Effector memory CD8-positive, alpha-beta T cell (primary cell): ENCODE data around the gene ASB10.

Source experiments
- ATAC-seq: fragments of 150-1000 bp; cut with Tn5 transposase; replicated peaks from 2 replicates; pipeline ENCODE4 v1.10.0; 2021; ENCODE audit warnings: mild to moderate bottlenecking, moderate library complexity
- DNase-seq, 3 experiments: peaks; one replicate each; pipeline ENCODE4 v3.0.0; 2021
- H3K27ac Mint-ChIP-seq, 2 donors: one replicate each; pipeline ENCODE4 v1.8.0; 2022; ENCODE audit warnings: mild to moderate bottlenecking in 2 of 2, mixed read lengths in 2 of 2, moderate library complexity in 2 of 2
- H3K27me3 Mint-ChIP-seq, 2 donors: one replicate each; pipeline ENCODE4 v1.8.0; 2022; ENCODE audit warnings: mixed read lengths in 2 of 2
- H3K36me3 Mint-ChIP-seq: one replicate; pipeline ENCODE4 v1.8.0; 2022; ENCODE audit warnings: mild to moderate bottlenecking, moderate library complexity, mixed read lengths; ENCODE audit not compliant: insufficient read depth
- H3K4me1 Mint-ChIP-seq, 2 donors: one replicate each; pipeline ENCODE4 v1.8.0; 2022; ENCODE audit warnings: low read depth in 2 of 2, mixed read lengths in 2 of 2
- H3K4me3 Mint-ChIP-seq, 2 donors: one replicate each; pipeline ENCODE4 v1.8.0; 2022; ENCODE audit warnings: mild to moderate bottlenecking in 2 of 2, mixed read lengths in 2 of 2, moderate library complexity in 2 of 2
- H3K9me3 Mint-ChIP-seq, 2 donors: one replicate each; pipeline ENCODE4 v1.8.0; 2022; ENCODE audit warnings: mixed read lengths in 2 of 2

ASB10 gene

GRCh38 chr7:151130741-151131157 lies 56.3 kb downstream of the ASB10 start:
- Mint-ChIP-seq H3K27ac (no peak overlapping the region), H3K36me3 (peaks cover 4% of the 10 kb centered on the region), H3K9me3 (no peaks in the 10 kb centered on the region), H3K27me3 (no peaks in the 10 kb centered on the region), H3K4me3 (no peak overlapping the region), H3K4me1 (peaks cover 0 to 1% of the 10 kb centered on the region in 2 donors)
- no peak for ATAC-seq
- no peak for DNase-seq

- H3K27me3 Mint-ChIP-seq: no peaks in the 10 kb centered on the region
- H3K9me3 Mint-ChIP-seq: no peaks in the 10 kb centered on the region
- DNase-seq (no peak), ATAC-seq (no peak)
- H3K36me3 Mint-ChIP-seq: peaks cover 8% of the 10 kb centered on the region
- H3K4me3 Mint-ChIP-seq: no peak overlapping the region
- peaks cover 0 to 1% of the 10 kb centered on the region in 2 donors for H3K4me1 Mint-ChIP-seq
- H3K27ac Mint-ChIP-seq: no peak overlapping the region
These were observed 57.0 kb downstream of the ASB10 start for GRCh38 chr7:151129960-151130591.

- Mint-ChIP-seq H3K9me3 (no peaks in the 10 kb centered on the region), H3K27me3 (no peaks in the 10 kb centered on the region), H3K4me3 (no peak overlapping the region), H3K4me1 (peaks cover under 1 to 2% of the 10 kb centered on the region in 2 donors), H3K36me3 (peaks cover 8% of the 10 kb centered on the region), H3K27ac (no peak overlapping the region)
- ATAC-seq (no peak), DNase-seq (no peak)
These were observed 57.7 kb downstream of the ASB10 start for GRCh38 chr7:151129117-151129959.

- H3K4me3 Mint-ChIP-seq: no peak overlapping the region
- H3K36me3 Mint-ChIP-seq: peaks cover 9% of the 10 kb centered on the region
- no peaks in the 10 kb centered on the region for H3K27me3 Mint-ChIP-seq
- ATAC-seq (no peak), DNase-seq (no peak)
- H3K4me1 Mint-ChIP-seq: peaks cover 6 to 8% of the 10 kb centered on the region in 2 donors
- no peak overlapping the region for H3K27ac Mint-ChIP-seq
- H3K9me3 Mint-ChIP-seq: no peaks in the 10 kb centered on the region
These were observed 58.3 kb downstream of the ASB10 start for GRCh38 chr7:151128716-151129115.

- peak overlapping the region in 1 of 2 donors; percentile 65 for H3K27ac Mint-ChIP-seq
- H3K9me3 Mint-ChIP-seq: no peaks in the 10 kb centered on the region
- DNase-seq (no peak), ATAC-seq (no peak)
- no peak overlapping the region for H3K4me3 Mint-ChIP-seq
- peaks cover 11 to 12% of the 10 kb centered on the region in 2 donors for H3K4me1 Mint-ChIP-seq
- no peaks in the 10 kb centered on the region for H3K27me3 Mint-ChIP-seq
- peaks cover 14% of the 10 kb centered on the region for H3K36me3 Mint-ChIP-seq
These were observed 58.9 kb downstream of the ASB10 start for GRCh38 chr7:151128144-151128543.

- no peak overlapping the region for H3K27ac Mint-ChIP-seq
- peaks cover 10% of the 10 kb centered on the region for H3K36me3 Mint-ChIP-seq
- H3K4me3 Mint-ChIP-seq: no peak overlapping the region
- H3K27me3 Mint-ChIP-seq: no peaks in the 10 kb centered on the region
- no peaks in the 10 kb centered on the region for H3K9me3 Mint-ChIP-seq
- H3K4me1 Mint-ChIP-seq: peaks cover 11 to 13% of the 10 kb centered on the region in 2 donors
- no peak for DNase-seq
- ATAC-seq: no peak
These were observed 60.4 kb downstream of the ASB10 start for GRCh38 chr7:151126491-151127137.

- H3K27ac Mint-ChIP-seq: no peak overlapping the region
- H3K9me3 Mint-ChIP-seq: no peaks in the 10 kb centered on the region
- H3K27me3 Mint-ChIP-seq: no peaks in the 10 kb centered on the region
- DNase-seq (no peak), ATAC-seq (no peak)
- H3K36me3 Mint-ChIP-seq: peaks cover 12% of the 10 kb centered on the region
- H3K4me1 Mint-ChIP-seq: peaks cover 11 to 13% of the 10 kb centered on the region in 2 donors
- H3K4me3 Mint-ChIP-seq: no peak overlapping the region
These were observed 61.1 kb downstream of the ASB10 start for GRCh38 chr7:151125846-151126481.
